IPS DF 6.9 (cell line): Measurements from ENCODE around the gene EPHB1.
"Not testable (repeated sequence)": the region's sequence is repeated elsewhere in the genome, so short reads cannot be mapped to it uniquely, and the experiment has no call there.

Source experiments
- DNase-seq: peaks from one replicate; pipeline ENCODE4 v3.0.0-alpha.2; 2013; ENCODE audit warnings: low read depth, low spot score
- H3K27ac ChIP-seq: one replicate; pipeline ENCODE4 v1.5.1; 2013; ENCODE audit warnings: low read length, control low read depth
- H3K27me3 ChIP-seq: 2 replicates; pipeline ENCODE4 v1.6.1; 2013; ENCODE audit warnings: mild to moderate bottlenecking, low read length; ENCODE audit not compliant: control insufficient read depth, insufficient read depth
- H3K36me3 ChIP-seq: 2 replicates; pipeline ENCODE4 v1.6.1; 2013; ENCODE audit warnings: low read length; ENCODE audit not compliant: control insufficient read depth, insufficient read depth
- H3K4me1 ChIP-seq: 2 replicates; pipeline ENCODE4 v1.6.1; 2013; ENCODE audit warnings: low read length; ENCODE audit not compliant: control insufficient read depth, insufficient read depth
- H3K4me3 ChIP-seq: 2 replicates; pipeline ENCODE4 v1.5.1; 2013; ENCODE audit warnings: mild to moderate bottlenecking, low read length
- H3K9me3 ChIP-seq: 2 replicates; pipeline ENCODE4 v1.6.1; 2013; ENCODE audit warnings: low read length, inconsistent platforms; ENCODE audit not compliant: control insufficient read depth, insufficient read depth
- WGBS: extraction: QIAGEN DNeasy Blood & Tissue Kit; methylation state at CpG from one replicate; pipeline ENCODE4 v1.1.7; 2013; ENCODE audit warnings: mixed read lengths, missing lambda C conversion rate; ENCODE audit not compliant: insufficient read length, insufficient coverage; 5-methylcytosine and 5-hydroxymethylcytosine counted together

The EPHB1 gene

DNA sequence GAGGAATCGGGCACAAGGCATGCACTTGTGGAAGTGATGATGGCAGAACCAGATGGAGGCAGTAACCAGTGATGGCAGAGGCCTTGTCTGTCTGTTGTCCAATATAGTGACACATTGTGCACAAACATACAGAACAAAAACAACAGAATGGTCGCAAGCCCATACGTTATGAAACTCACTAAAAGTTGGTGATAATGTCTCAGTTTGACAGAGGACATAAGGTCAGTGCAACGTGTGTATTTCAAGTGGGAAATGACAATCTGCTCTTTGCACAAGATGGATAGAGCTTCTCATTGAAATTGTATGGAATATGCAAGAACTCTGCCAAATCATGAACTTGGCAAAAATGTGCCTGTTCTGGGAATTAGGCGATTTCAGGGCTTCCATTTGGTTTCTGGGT is 169.2 kb downstream of the EPHB1 start:
- WGBS: no CpG with 5 or more reads among the region's 5 CpGs
- Histone ChIP-seq H3K36me3 (no peaks in the 10 kb centered on the region), H3K27me3 (no peaks in the 10 kb centered on the region), H3K27ac (no peak overlapping the region), H3K9me3 (no peaks in the 10 kb centered on the region), H3K4me1 (no peaks in the 10 kb centered on the region), H3K4me3 (no peak overlapping the region)
- DNase-seq: no peak

GRCh38 chr3:134965865-134966481 is 170.9 kb downstream of the EPHB1 start:
- DNase-seq: no peak
- H3K4me3 ChIP-seq: no peak overlapping the region
- H3K9me3 ChIP-seq: no peaks in the 10 kb centered on the region
- no peaks in the 10 kb centered on the region for H3K27me3 ChIP-seq
- no peaks in the 10 kb centered on the region for H3K4me1 ChIP-seq
- no CpG with 5 or more reads among the region's 3 CpGs for WGBS
- H3K27ac ChIP-seq: no peak overlapping the region
- H3K36me3 ChIP-seq: no peaks in the 10 kb centered on the region

- no peaks in the 10 kb centered on the region for H3K36me3 ChIP-seq
- H3K4me3 ChIP-seq: no peak overlapping the region
- WGBS: no CpG with 5 or more reads among the region's 2 CpGs
- no peak overlapping the region for H3K27ac ChIP-seq
- H3K9me3 ChIP-seq: no peaks in the 10 kb centered on the region
- DNase-seq: no peak
- H3K4me1 ChIP-seq: no peaks in the 10 kb centered on the region
- H3K27me3 ChIP-seq: no peaks in the 10 kb centered on the region
Observed at GRCh38 chr3:134970895-134971294, 175.8 kb downstream of the EPHB1 start.

DNA sequence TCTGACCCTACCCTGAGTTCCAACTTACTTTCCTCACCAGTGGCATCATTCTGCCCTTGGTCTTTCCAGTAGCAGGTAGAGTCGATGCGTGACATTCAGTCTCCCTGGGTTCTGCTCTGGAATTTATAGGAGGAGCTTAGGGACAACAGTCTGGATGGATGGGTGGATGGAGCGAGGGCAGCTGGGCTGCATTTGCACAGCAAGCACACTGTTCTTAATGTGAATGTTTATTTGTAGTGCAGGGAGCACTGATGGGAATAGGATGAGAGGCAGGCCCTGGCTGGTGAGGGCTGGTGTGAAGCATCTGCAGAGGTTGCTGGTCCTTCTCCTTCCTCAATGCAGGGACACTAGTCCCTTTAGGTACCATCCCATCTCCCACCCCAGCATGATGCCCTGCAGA is 176.2 kb downstream of the EPHB1 start:
- Histone ChIP-seq H3K4me1 (0 out of 2 replicates have a peak, but pooled peaks cover 1% of the 10 kb centered on the region), H3K27me3 (no peaks in the 10 kb centered on the region), H3K4me3 (no peak overlapping the region), H3K36me3 (no peaks in the 10 kb centered on the region), H3K9me3 (no peaks in the 10 kb centered on the region), H3K27ac (no peak overlapping the region)
- WGBS: no CpG with 5 or more reads among the region's 3 CpGs
- no peak for DNase-seq

- not testable (repeated sequence) for H3K36me3 ChIP-seq, DNase-seq, H3K4me3 ChIP-seq, H3K27ac ChIP-seq, H3K27me3 ChIP-seq, H3K4me1 ChIP-seq, H3K9me3 ChIP-seq
Observed at GRCh38 chr3:134971907-134972306, 176.8 kb downstream of the EPHB1 start.

- DNase-seq: no peak
- H3K4me3 ChIP-seq: no peak overlapping the region
- H3K36me3 ChIP-seq: no peaks in the 10 kb centered on the region
- H3K4me1 ChIP-seq: 0 out of 2 replicates have a peak, but pooled peaks cover 1% of the 10 kb centered on the region
- no peaks in the 10 kb centered on the region for H3K27me3 ChIP-seq
- H3K9me3 ChIP-seq: no peaks in the 10 kb centered on the region
- WGBS: no CpG with 5 or more reads among the region's 2 CpGs
- H3K27ac ChIP-seq: no peak overlapping the region
Observed at GRCh38 chr3:134972836-134973455, 177.9 kb downstream of the EPHB1 start.

DNA sequence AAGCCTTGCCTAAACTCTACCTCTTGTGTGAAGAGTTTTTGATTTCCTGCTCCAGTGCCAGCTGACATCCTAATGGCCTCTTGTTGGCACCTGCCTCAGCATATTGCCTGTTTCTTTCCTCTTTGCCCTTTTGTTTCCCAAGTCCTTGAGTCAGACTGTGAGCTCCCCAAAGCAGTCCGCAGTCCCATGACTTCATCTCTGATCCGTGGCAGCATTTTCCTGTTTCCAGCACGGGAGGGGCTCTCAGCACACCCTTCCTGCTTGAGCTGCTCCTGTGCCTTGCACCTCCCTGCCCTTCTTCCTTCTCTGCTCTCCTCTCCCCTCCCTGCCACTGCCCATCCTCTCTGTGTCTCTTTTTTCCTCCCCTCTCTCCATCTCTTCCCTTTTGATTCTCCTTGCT is 179.6 kb downstream of the EPHB1 start:
- WGBS: no CpG with 5 or more reads among the region's 3 CpGs
- Histone ChIP-seq H3K27ac (no peak overlapping the region), H3K4me3 (no peak overlapping the region), H3K27me3 (no peaks in the 10 kb centered on the region), H3K36me3 (no peaks in the 10 kb centered on the region), H3K9me3 (no peaks in the 10 kb centered on the region), H3K4me1 (0 out of 2 replicates have a peak, but pooled peaks cover 1% of the 10 kb centered on the region)
- DNase-seq: no peak

DNA sequence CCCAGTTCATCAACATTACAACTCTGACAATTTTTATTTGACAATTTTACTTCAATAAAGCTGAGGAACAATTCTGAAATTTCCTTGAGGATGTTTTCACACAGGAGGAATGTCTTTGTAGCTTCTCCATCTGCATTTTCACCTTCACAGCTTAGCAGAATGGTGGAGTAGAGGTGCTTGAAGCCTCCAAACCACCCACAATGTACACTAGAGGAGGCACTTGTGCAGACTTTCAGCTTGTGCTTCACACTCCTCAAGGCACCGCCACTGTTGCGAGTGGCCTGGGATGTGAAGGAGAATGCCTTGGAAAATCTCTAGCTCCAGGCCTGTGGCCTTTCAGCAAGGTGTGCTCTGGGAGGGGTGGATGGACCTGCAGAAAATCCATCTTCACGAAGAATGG is 181.9 kb downstream of the EPHB1 start:
- Histone ChIP-seq H3K4me3 (no peak overlapping the region), H3K27ac (no peak overlapping the region), H3K4me1 (0 out of 2 replicates have a peak, but pooled peaks cover 1% of the 10 kb centered on the region), H3K27me3 (no peaks in the 10 kb centered on the region), H3K9me3 (no peaks in the 10 kb centered on the region), H3K36me3 (no peaks in the 10 kb centered on the region)
- WGBS: no CpG with 5 or more reads among the region's 3 CpGs
- DNase-seq: no peak

DNA sequence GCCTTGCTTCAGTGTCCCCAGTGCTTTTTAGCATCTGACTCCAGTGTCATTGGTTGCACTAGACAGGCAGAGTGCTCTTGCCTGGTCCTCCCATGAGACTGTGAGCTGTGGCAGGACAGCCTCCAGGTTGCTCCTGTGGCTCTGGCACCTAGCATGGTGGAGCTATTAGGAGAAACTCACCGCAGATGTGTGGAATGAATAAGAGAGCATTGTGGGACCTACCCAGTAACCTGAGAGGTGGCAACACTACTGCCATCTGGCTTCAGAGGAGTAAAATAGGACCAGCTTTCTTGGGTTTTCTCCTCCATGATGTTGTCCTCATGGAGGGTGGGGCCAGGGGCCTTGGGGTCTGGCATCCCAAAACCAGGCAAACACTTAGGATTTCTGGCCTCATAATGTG is 183.6 kb downstream of the EPHB1 start:
- DNase-seq: no peak
- no CpG with 5 or more reads among the region's 1 CpG for WGBS

GRCh38 chr3:134985864-134986715 is 191.0 kb downstream of the EPHB1 start:
- WGBS: no CpG with 5 or more reads among the region's 6 CpGs
- no peaks in the 10 kb centered on the region for H3K4me1 ChIP-seq
- H3K9me3 ChIP-seq: no peaks in the 10 kb centered on the region
- no peaks in the 10 kb centered on the region for H3K27me3 ChIP-seq
- DNase-seq: no peak
- H3K36me3 ChIP-seq: no peaks in the 10 kb centered on the region
- no peak overlapping the region for H3K27ac ChIP-seq
- no peak overlapping the region for H3K4me3 ChIP-seq

More for the DNA sequence above, 183.6 kb downstream of the EPHB1 start:
- H3K27ac ChIP-seq: no peak overlapping the region
- H3K4me3 ChIP-seq: no peak overlapping the region
- H3K4me1 ChIP-seq: 0 out of 2 replicates have a peak, but pooled peaks cover 1% of the 10 kb centered on the region
- H3K9me3 ChIP-seq: no peaks in the 10 kb centered on the region
- H3K36me3 ChIP-seq: no peaks in the 10 kb centered on the region
- H3K27me3 ChIP-seq: no peaks in the 10 kb centered on the region
